Pancreas (tissue), 10 donors: ENCODE data around the gene DIP2C. TPM values are rescaled to one million over a fixed set of nuclear protein-coding genes. Genes with fewer than 3 reads are reported as not detected.

Source experiments
- ATAC-seq, 4 donors: fragments of 200-7000 bp; cut with Tn5 transposase; one replicate each; pipeline versions ENCODE4 v1.8.0 to v1.9.1; 2020; ENCODE audit warnings: mild to moderate bottlenecking in 4 of 4, moderate library complexity in 4 of 4
- DNase-seq, 6 donors: peaks; one replicate each; pipeline ENCODE4 v3.0.0-alpha.2; 2020
- FAIRE-seq: peaks from 2 replicates; lab custom pipeline; 2012; peaks lifted over from hg19 to GRCh38; lab: Jason Lieb, UNC
- H3K27ac ChIP-seq, 4 donors: fragments of 200-600 bp; sonication (generic); 1 replicate in 3 of 4; 2 replicates in 1 of 4; pipeline versions ENCODE4 v1.5.0 to v1.8.0; 2020
- H3K27me3 ChIP-seq, 4 donors: fragments of 200-600 bp; one replicate each; pipeline ENCODE4 v1.8.0; 2021
- H3K36me3 ChIP-seq, 3 donors: fragments of 200-600 bp; sonication (generic) in 1 of 3; one replicate each; pipeline versions ENCODE4 v1.5.0 to v1.8.0; 2020 to 2021
- H3K4me1 ChIP-seq, 3 donors: fragments of 200-600 bp; one replicate each; pipeline ENCODE4 v1.8.0; 2021
- H3K4me3 ChIP-seq, 4 donors: fragments of 200-600 bp; sonication (generic) in 2 of 4; one replicate each; pipeline versions ENCODE4 v1.5.0 to v1.8.0; 2020 to 2021
- H3K9me3 ChIP-seq, 4 donors: fragments of 200-600 bp; one replicate each; pipeline ENCODE4 v1.8.0; 2021
- CTCF ChIP-seq, 4 donors: fragments of 200-600 bp; sonication (generic) in 3 of 4; IDR thresholded peaks; one replicate each; pipeline versions ENCODE4 v1.5.0 to v1.8.0; 2021; ENCODE audit warnings: antibody characterized with exemption in 4 of 4
- WGBS, 2 donors: extraction: QIAGEN DNeasy Blood & Tissue Kit; methylation state at CpG; one replicate each; pipeline ENCODE4 v1.1.7; 2013; 5-methylcytosine and 5-hydroxymethylcytosine counted together
- intact Hi-C, 3 donors: fragments of 100-400 bp; cut with DNase I; formaldehyde crosslinking; loops; one replicate each; pipeline versions ENCODE4 v1.11.1 to v1.14.2; 2022
- polyA plus RNA-seq, 2 donors: library from polyadenylated mRNA; stranded (reverse); fragments of 200-250 nt; gene quantifications; one replicate each; pipeline ENCODE4 v1.2.3, GENCODE V29; 2013
- total RNA-seq, 6 donors: library from RNA; stranded (reverse); fragmentation: NEBNext Ultra II Directional in 4 of 6; extraction: Animal tissue kit (Norgen Biotek cat#: 25700) in 4 of 6; gene quantifications; one replicate each; pipeline versions ENCODE4 v1.2.1 to v1.2.4, GENCODE V29; 2021 to 2023
- donor health status: healthy with polysubstance abuse.
- donor health status: DM: no; HTN: no; CAD: no; lungs with moderate emphysema.
- donor health status: DM: no; HTN: no; CAD: no.
- donor health status: control.
- donor health status: control.
- donor health status: Bipolar disorder and iron deficiency.
- donor health status: DM: yes; HTN: yes; CAD: no.
- donor health status: DM: no; HTN: no; CAD: no.
- donor health status: DM: no; HTN: no; CAD: no.
- donor health status: DM: yes; HTN: yes; CAD: no.

DIP2C gene
- total and polyA plus RNA-seq, 8 donors = 4.3 to 11.8 (median 7.3) TPM

- Histone ChIP-seq H3K27me3 (no peaks in the 10 kb centered on the region), H3K9me3 (no peaks in the 10 kb centered on the region), H3K36me3 (no peaks in the 10 kb centered on the region), H3K27ac (no peak overlapping the region), H3K4me3 (no peak overlapping the region), H3K4me1 (no peaks in the 10 kb centered on the region)
- no peak for ATAC-seq
- FAIRE-seq = no peak
- 81 to 87% methylated on average over 8 of the region's 8 CpGs for WGBS, 2 donors
- no peak for DNase-seq
- intact Hi-C loops = no loop called here
- no peak for TF ChIP-seq CTCF (IDR thresholded peaks at IDR 0.05)
Observed at GRCh38 chr10:523925-524324, 165.5 kb downstream of the DIP2C start.

- intact Hi-C loops = no loop called here
Observed at GRCh38 chr10:522350-522749, 167.1 kb downstream of the DIP2C start.

GRCh38 chr10:521261-522250 lies 167.9 kb downstream of the DIP2C start:
- Histone ChIP-seq H3K4me3 (no peak overlapping the region), H3K36me3 (no peaks in the 10 kb centered on the region), H3K27me3 (no peaks in the 10 kb centered on the region), H3K9me3 (no peaks in the 10 kb centered on the region), H3K4me1 (no peaks in the 10 kb centered on the region), H3K27ac (no peak overlapping the region)
- FAIRE-seq = no peak
- DNase-seq = peak in 1 of 6 donors; percentile 51
- peak; percentile 22 to 70 (median 59) for ATAC-seq
- no peak for TF ChIP-seq CTCF (IDR thresholded peaks at IDR 0.05)
- 64 to 75% methylated on average over 17 of the region's 17 CpGs for WGBS, 2 donors
- intact Hi-C loops = no loop called here

More at GRCh38 chr10:522350-522749, 167.1 kb downstream of the DIP2C start:
- Histone ChIP-seq H3K36me3 (no peaks in the 10 kb centered on the region), H3K4me1 (no peaks in the 10 kb centered on the region), H3K27me3 (no peaks in the 10 kb centered on the region), H3K9me3 (no peaks in the 10 kb centered on the region), H3K4me3 (no peak overlapping the region), H3K27ac (no peak overlapping the region)
- no peak for TF ChIP-seq CTCF (IDR thresholded peaks at IDR 0.05)
- no peak for ATAC-seq
- 82 to 91% methylated on average over 13 of the region's 13 CpGs for WGBS, 2 donors
- DNase-seq = no peak
- no peak for FAIRE-seq

GRCh38 chr10:520402-520787 lies 169.1 kb downstream of the DIP2C start:
- Histone ChIP-seq H3K36me3 (no peaks in the 10 kb centered on the region), H3K4me3 (no peak overlapping the region), H3K27me3 (no peaks in the 10 kb centered on the region), H3K4me1 (no peaks in the 10 kb centered on the region), H3K27ac (no peak overlapping the region), H3K9me3 (no peaks in the 10 kb centered on the region)
- FAIRE-seq (no peak), DNase-seq (peak in 1 of 6 donors; percentile 5), ATAC-seq (no peak)
- intact Hi-C loops = no loop called here
- no peak for TF ChIP-seq CTCF (IDR thresholded peaks at IDR 0.05)
- WGBS, 2 donors = 82 to 84% methylated on average over 6 of the region's 6 CpGs
